Measurements from ENCODE around the gene AADAC.
"Not testable (repeated sequence)": the region's sequence is repeated elsewhere in the genome, so short reads cannot be mapped to it uniquely, and the experiment has no call there.

AADAC gene

GRCh38 chr3:151813799-151814198, at the start of gene AADAC:
Gene AADAC (plus strand): TSS chr3:151814116. CDS start chr3:151814163, 47 bp downstream.
- H3K27ac ChIP-seq (ENCODE audit: low read depth, low read length), result no peak within 1 kb of the TSS
- peaks cover 7% of the 10 kb centered on the region; the same call in 1 of the 2 replicates for H3K9me3 ChIP-seq (ENCODE audit: control insufficient read depth, insufficient read depth, low read length)
- H3K27me3 ChIP-seq (ENCODE audit: control insufficient read depth, low read length), result 0 out of 2 replicates have a peak, but pooled peaks cover 3% of the 10 kb centered on the region
- no peaks in the 10 kb centered on the region for H3F3A ChIP-seq (ENCODE audit: control insufficient read depth, insufficient read depth)
- H3K4me2 ChIP-seq (ENCODE audit: low read length), result no peak within 1 kb of the TSS
- H4K20me1 ChIP-seq (ENCODE audit: control insufficient read depth, insufficient read depth, low read depth, low read length), result no peaks in the 10 kb centered on the region
- H3K79me2 ChIP-seq (ENCODE audit: control insufficient read depth, low read length), result no peaks in the 10 kb centered on the region
- no peaks in the 10 kb centered on the region for H3K4me1 ChIP-seq (ENCODE audit: control insufficient read depth, low read length)
- TF ChIP-seq CTCF (IDR thresholded peaks at IDR 0.05; ENCODE audit: low read depth, low read length, poor library complexity, severe bottlenecking) (no peak), EZH2phosphoT487 (IDR thresholded peaks at IDR 0.05; ENCODE audit: borderline replicate concordance, low read length) (no peak)
- H3K9me2 ChIP-seq (replicated peaks; ENCODE audit: control insufficient read depth, low read length), result no peaks in the 10 kb centered on the region
- no peak within 1 kb of the TSS for H3K4me3 ChIP-seq (ENCODE audit: low read length)
- H3K36me3 ChIP-seq (ENCODE audit: control insufficient read depth, low read length), result no peaks in the 10 kb centered on the region

GRCh38 chr3:151764699-151765098, 49.2 kb upstream of the AADAC start:
- not testable (repeated sequence) for H3K4me3 ChIP-seq (ENCODE audit: low read length); H4K20me1 ChIP-seq (ENCODE audit: control insufficient read depth, insufficient read depth, low read depth, low read length); H3K4me2 ChIP-seq (ENCODE audit: low read length); H3K27me3 ChIP-seq (ENCODE audit: control insufficient read depth, low read length); H3K4me1 ChIP-seq (ENCODE audit: control insufficient read depth, low read length); H3F3A ChIP-seq (ENCODE audit: control insufficient read depth, insufficient read depth); H3K27ac ChIP-seq (ENCODE audit: low read depth, low read length); H3K9me2 ChIP-seq (replicated peaks; ENCODE audit: control insufficient read depth, low read length); H3K9me3 ChIP-seq (ENCODE audit: control insufficient read depth, insufficient read depth, low read length); H3K79me2 ChIP-seq (ENCODE audit: control insufficient read depth, low read length); H3K36me3 ChIP-seq (ENCODE audit: control insufficient read depth, low read length)

- H3K4me3 ChIP-seq (ENCODE audit: low read length), result no peak overlapping the region
Measured at GRCh38 chr3:151765685-151766084, 48.2 kb upstream of the AADAC start.

GRCh38 chr3:151766454-151766853, 47.5 kb upstream of the AADAC start:
- no peak overlapping the region for H3K4me2 ChIP-seq (ENCODE audit: low read length)
- no peaks in the 10 kb centered on the region for H3F3A ChIP-seq (ENCODE audit: control insufficient read depth, insufficient read depth)
- H3K9me2 ChIP-seq (replicated peaks; ENCODE audit: control insufficient read depth, low read length), result no peaks in the 10 kb centered on the region
- no peaks in the 10 kb centered on the region for H3K9me3 ChIP-seq (ENCODE audit: control insufficient read depth, insufficient read depth, low read length)
- H3K4me3 ChIP-seq (ENCODE audit: low read length), result no peak overlapping the region
- H3K79me2 ChIP-seq (ENCODE audit: control insufficient read depth, low read length), result no peaks in the 10 kb centered on the region
- no peak for TF ChIP-seq CTCF (IDR thresholded peaks at IDR 0.05; ENCODE audit: low read depth, low read length, poor library complexity, severe bottlenecking)
- no peak for TF ChIP-seq EZH2phosphoT487 (IDR thresholded peaks at IDR 0.05; ENCODE audit: borderline replicate concordance, low read length)
- no peaks in the 10 kb centered on the region for H4K20me1 ChIP-seq (ENCODE audit: control insufficient read depth, insufficient read depth, low read depth, low read length)
- no peaks in the 10 kb centered on the region for H3K27me3 ChIP-seq (ENCODE audit: control insufficient read depth, low read length)
- H3K36me3 ChIP-seq (ENCODE audit: control insufficient read depth, low read length), result no peaks in the 10 kb centered on the region
- no peak overlapping the region for H3K27ac ChIP-seq (ENCODE audit: low read depth, low read length)
- H3K4me1 ChIP-seq (ENCODE audit: control insufficient read depth, low read length), result no peaks in the 10 kb centered on the region

More at GRCh38 chr3:151765685-151766084, 48.2 kb upstream of the AADAC start:
- H3K4me2 ChIP-seq (ENCODE audit: low read length), result no peak overlapping the region
- H3K4me1 ChIP-seq (ENCODE audit: control insufficient read depth, low read length), result no peaks in the 10 kb centered on the region
- no peaks in the 10 kb centered on the region for H3F3A ChIP-seq (ENCODE audit: control insufficient read depth, insufficient read depth)
- no peak overlapping the region for H3K27ac ChIP-seq (ENCODE audit: low read depth, low read length)
- no peaks in the 10 kb centered on the region for H3K9me2 ChIP-seq (replicated peaks; ENCODE audit: control insufficient read depth, low read length)
- TF ChIP-seq CTCF (IDR thresholded peaks at IDR 0.05; ENCODE audit: low read depth, low read length, poor library complexity, severe bottlenecking) (no peak), EZH2phosphoT487 (IDR thresholded peaks at IDR 0.05; ENCODE audit: borderline replicate concordance, low read length) (no peak)
- H3K36me3 ChIP-seq (ENCODE audit: control insufficient read depth, low read length), result no peaks in the 10 kb centered on the region
- H3K9me3 ChIP-seq (ENCODE audit: control insufficient read depth, insufficient read depth, low read length), result no peaks in the 10 kb centered on the region
- H4K20me1 ChIP-seq (ENCODE audit: control insufficient read depth, insufficient read depth, low read depth, low read length), result no peaks in the 10 kb centered on the region
- H3K79me2 ChIP-seq (ENCODE audit: control insufficient read depth, low read length), result no peaks in the 10 kb centered on the region
- H3K27me3 ChIP-seq (ENCODE audit: control insufficient read depth, low read length), result no peaks in the 10 kb centered on the region
